HepG2 (cell line): ENCODE results near the gene MAPK8.

Experiments used
- GATAD1 ChIP-seq: IDR thresholded peaks from 2 replicates; pipeline ENCODE4 v1.6.1; 2016; ENCODE audit warnings: missing genetic modification reagents, missing compliant biosample characterization
- KLF6 ChIP-seq: IDR thresholded peaks from 2 replicates; pipeline ENCODE4 v1.8.0; 2016; ENCODE audit warnings: missing biosample characterization, missing genetic modification reagents
- TRIM24 ChIP-seq: sonication (generic); formaldehyde crosslinking; IDR thresholded peaks from 2 replicates; pipeline ENCODE4 v1.8.0; 2022; ENCODE audit warnings: mild to moderate bottlenecking, missing genetic modification reagents
- ZNF274 ChIP-seq: sonication (generic); formaldehyde crosslinking; IDR thresholded peaks from 2 replicates; pipeline ENCODE4 v1.5.1; 2020; ENCODE audit warnings: mild to moderate bottlenecking, missing genetic modification reagents
- ZNF562 ChIP-seq: sonication (generic); formaldehyde crosslinking; IDR thresholded peaks from 2 replicates; pipeline ENCODE4 v1.8.0; 2022; ENCODE audit warnings: missing genetic modification reagents, borderline replicate concordance
- TF ChIP-seq, protein P1 (sequence below): sonication (generic); formaldehyde crosslinking; IDR thresholded peaks from 2 replicates; pipeline ENCODE4 v1.5.0; 2020; ENCODE audit warnings: mild to moderate bottlenecking, missing genetic modification reagents, moderate library complexity

- TF ChIP-seq, protein P1, sequence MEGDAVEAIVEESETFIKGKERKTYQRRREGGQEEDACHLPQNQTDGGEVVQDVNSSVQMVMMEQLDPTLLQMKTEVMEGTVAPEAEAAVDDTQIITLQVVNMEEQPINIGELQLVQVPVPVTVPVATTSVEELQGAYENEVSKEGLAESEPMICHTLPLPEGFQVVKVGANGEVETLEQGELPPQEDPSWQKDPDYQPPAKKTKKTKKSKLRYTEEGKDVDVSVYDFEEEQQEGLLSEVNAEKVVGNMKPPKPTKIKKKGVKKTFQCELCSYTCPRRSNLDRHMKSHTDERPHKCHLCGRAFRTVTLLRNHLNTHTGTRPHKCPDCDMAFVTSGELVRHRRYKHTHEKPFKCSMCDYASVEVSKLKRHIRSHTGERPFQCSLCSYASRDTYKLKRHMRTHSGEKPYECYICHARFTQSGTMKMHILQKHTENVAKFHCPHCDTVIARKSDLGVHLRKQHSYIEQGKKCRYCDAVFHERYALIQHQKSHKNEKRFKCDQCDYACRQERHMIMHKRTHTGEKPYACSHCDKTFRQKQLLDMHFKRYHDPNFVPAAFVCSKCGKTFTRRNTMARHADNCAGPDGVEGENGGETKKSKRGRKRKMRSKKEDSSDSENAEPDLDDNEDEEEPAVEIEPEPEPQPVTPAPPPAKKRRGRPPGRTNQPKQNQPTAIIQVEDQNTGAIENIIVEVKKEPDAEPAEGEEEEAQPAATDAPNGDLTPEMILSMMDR (CRISPR knock-in tag): no peak
- TF ChIP-seq TRIM24 (no peak), KLF6 (no peak), GATAD1 (CRISPR knock-in tag) (no peak), ZNF274 (no peak), ZNF562 (CRISPR knock-in tag) (no peak)
Measured at GRCh38 chr10:48456808-48457761, 150.6 kb downstream of the MAPK8 start.
